Muscle layer of colon (tissue), 2 donors: ENCODE measurements around the gene MTHFD1L.
"Not testable (repeated sequence)": the region's sequence is repeated elsewhere in the genome, so short reads cannot be mapped to it uniquely, and the experiment has no call there.

Experiments
- H3K27ac ChIP-seq: one replicate; pipeline ENCODE4 v1.7.0; 2013; ENCODE audit warnings: low read depth, mild to moderate bottlenecking, low read length, moderate library complexity
- H3K27me3 ChIP-seq, 2 donors: one replicate each; pipeline ENCODE4 v1.7.0; 2013; ENCODE audit warnings: low read length in 2 of 2, mild to moderate bottlenecking in 2 of 2; ENCODE audit not compliant: insufficient read depth in 2 of 2, control insufficient read depth in 1 of 2
- H3K36me3 ChIP-seq: one replicate; pipeline ENCODE4 v1.7.0; 2013; ENCODE audit warnings: mild to moderate bottlenecking, low read length; ENCODE audit not compliant: insufficient read depth
- H3K4me1 ChIP-seq: one replicate; pipeline ENCODE4 v1.7.0; 2013; ENCODE audit warnings: mild to moderate bottlenecking, low read length; ENCODE audit not compliant: insufficient read depth
- H3K4me3 ChIP-seq, 2 donors: one replicate each; pipeline ENCODE4 v1.7.0; 2013; ENCODE audit warnings: low read length in 2 of 2, low read depth in 1 of 2, mild to moderate bottlenecking in 1 of 2, moderate library complexity in 1 of 2
- H3K9ac ChIP-seq: one replicate; pipeline ENCODE4 v1.7.0; 2013; ENCODE audit warnings: low read length
- H3K9me3 ChIP-seq: one replicate; pipeline ENCODE4 v1.7.0; 2013; ENCODE audit warnings: mild to moderate bottlenecking, low read length
- donor health status: abdominal sarcoma.
- donor health status: Adenocarcinoma of cecum.

Gene MTHFD1L

GRCh38 chr6:150865406-150866146, at the start of gene MTHFD1L:
Gene MTHFD1L (plus strand): TSS chr6:150865702. CDS start chr6:150865823, 121 bp downstream.
- Histone ChIP-seq H3K27me3 (no peaks in the 10 kb centered on the region), H3K9me3 (no peaks in the 10 kb centered on the region), H3K4me3 (peak within 1 kb of the TSS; percentile 79 to 89), H3K9ac (peak within 1 kb of the TSS; percentile 51), H3K4me1 (peaks cover 9% of the 10 kb centered on the region), H3K27ac (peak within 1 kb of the TSS; percentile 92), H3K36me3 (no peaks in the 10 kb centered on the region)

GRCh38 chr6:150816554-150816953, 48.9 kb upstream of the MTHFD1L start:
- not testable (repeated sequence) for H3K4me1 ChIP-seq, H3K36me3 ChIP-seq, H3K9ac ChIP-seq, H3K27me3 ChIP-seq, H3K9me3 ChIP-seq, H3K4me3 ChIP-seq, H3K27ac ChIP-seq

GRCh38 chr6:150822932-150823331, 42.6 kb upstream of the MTHFD1L start:
- H3K36me3 ChIP-seq, result no peaks in the 10 kb centered on the region

GRCh38 chr6:150826788-150827187, 38.7 kb upstream of the MTHFD1L start:
- no peaks in the 10 kb centered on the region for H3K36me3 ChIP-seq
- no peaks in the 10 kb centered on the region for H3K27me3 ChIP-seq
- no peaks in the 10 kb centered on the region for H3K9me3 ChIP-seq
- no peaks in the 10 kb centered on the region for H3K4me1 ChIP-seq
- no peak overlapping the region for H3K4me3 ChIP-seq
- H3K9ac ChIP-seq, result no peak overlapping the region
- no peak overlapping the region for H3K27ac ChIP-seq

More at GRCh38 chr6:150822932-150823331, 42.6 kb upstream of the MTHFD1L start:
- no peak overlapping the region for H3K27ac ChIP-seq
- H3K9ac ChIP-seq, result no peak overlapping the region
- no peaks in the 10 kb centered on the region for H3K4me1 ChIP-seq
- no peaks in the 10 kb centered on the region for H3K27me3 ChIP-seq
- no peaks in the 10 kb centered on the region for H3K9me3 ChIP-seq
- H3K4me3 ChIP-seq, result no peak overlapping the region

GRCh38 chr6:150828107-150828506, 37.4 kb upstream of the MTHFD1L start:
- H3K9me3 ChIP-seq, H3K4me1 ChIP-seq, H3K36me3 ChIP-seq, H3K27ac ChIP-seq, H3K4me3 ChIP-seq, H3K9ac ChIP-seq, H3K27me3 ChIP-seq: not testable (repeated sequence)

GRCh38 chr6:150830439-150831165, 34.9 kb upstream of the MTHFD1L start:
- Histone ChIP-seq H3K4me3 (no peak overlapping the region), H3K9ac (no peak overlapping the region), H3K36me3 (no peaks in the 10 kb centered on the region), H3K4me1 (no peaks in the 10 kb centered on the region), H3K27ac (no peak overlapping the region), H3K9me3 (no peaks in the 10 kb centered on the region), H3K27me3 (no peaks in the 10 kb centered on the region)

- no peak overlapping the region for H3K4me3 ChIP-seq
- no peak overlapping the region for H3K27ac ChIP-seq
- H3K9ac ChIP-seq, result no peak overlapping the region
- no peaks in the 10 kb centered on the region for H3K4me1 ChIP-seq
- no peaks in the 10 kb centered on the region for H3K27me3 ChIP-seq
- no peaks in the 10 kb centered on the region for H3K9me3 ChIP-seq
- no peaks in the 10 kb centered on the region for H3K36me3 ChIP-seq
These were observed 33.9 kb upstream of the MTHFD1L start for GRCh38 chr6:150831577-150831976.

GRCh38 chr6:150835620-150836019, 29.9 kb upstream of the MTHFD1L start:
- H3K4me1 ChIP-seq, result no peaks in the 10 kb centered on the region
- no peak overlapping the region for H3K9ac ChIP-seq
- no peak overlapping the region for H3K27ac ChIP-seq
- no peak overlapping the region for H3K4me3 ChIP-seq
- H3K27me3 ChIP-seq, result no peaks in the 10 kb centered on the region
- H3K9me3 ChIP-seq, result no peaks in the 10 kb centered on the region
- H3K36me3 ChIP-seq, result peaks cover under 1% of the 10 kb centered on the region

- H3K9me3 ChIP-seq, result no peaks in the 10 kb centered on the region
- peaks cover 5% of the 10 kb centered on the region for H3K36me3 ChIP-seq
- no peak overlapping the region for H3K9ac ChIP-seq
- no peak overlapping the region for H3K27ac ChIP-seq
- no peaks in the 10 kb centered on the region for H3K27me3 ChIP-seq
- no peaks in the 10 kb centered on the region for H3K4me1 ChIP-seq
- no peak overlapping the region for H3K4me3 ChIP-seq
These were observed 25.3 kb upstream of the MTHFD1L start for GRCh38 chr6:150840185-150840584.

GRCh38 chr6:150841189-150841588, 24.3 kb upstream of the MTHFD1L start:
- no peak overlapping the region for H3K9ac ChIP-seq
- H3K4me3 ChIP-seq, result no peak overlapping the region
- no peaks in the 10 kb centered on the region for H3K4me1 ChIP-seq
- H3K9me3 ChIP-seq, result no peaks in the 10 kb centered on the region
- H3K27me3 ChIP-seq, result no peaks in the 10 kb centered on the region
- H3K27ac ChIP-seq, result no peak overlapping the region
- H3K36me3 ChIP-seq, result peaks cover 5% of the 10 kb centered on the region

GRCh38 chr6:150841697-150842096, 23.8 kb upstream of the MTHFD1L start:
- no peaks in the 10 kb centered on the region for H3K9me3 ChIP-seq
- H3K36me3 ChIP-seq, result peaks cover 5% of the 10 kb centered on the region
- H3K27ac ChIP-seq, result no peak overlapping the region
- no peaks in the 10 kb centered on the region for H3K27me3 ChIP-seq
- no peaks in the 10 kb centered on the region for H3K4me1 ChIP-seq
- H3K4me3 ChIP-seq, result no peak overlapping the region
- no peak overlapping the region for H3K9ac ChIP-seq
